HG03439 (cell line): ENCODE data around the gene PIK3C3.
"Not testable (repeated sequence)": the region's sequence is repeated elsewhere in the genome, so short reads cannot be mapped to it uniquely, and the experiment has no call there.

Experiments
- ATAC-seq: cut with Tn5 transposase; IDR thresholded peaks from one replicate; pipeline ENCODE4 v1.9.1; 2021; ENCODE audit warnings: mild to moderate bottlenecking, moderate library complexity; ENCODE audit not compliant: unreplicated experiment

PIK3C3 gene

DNA sequence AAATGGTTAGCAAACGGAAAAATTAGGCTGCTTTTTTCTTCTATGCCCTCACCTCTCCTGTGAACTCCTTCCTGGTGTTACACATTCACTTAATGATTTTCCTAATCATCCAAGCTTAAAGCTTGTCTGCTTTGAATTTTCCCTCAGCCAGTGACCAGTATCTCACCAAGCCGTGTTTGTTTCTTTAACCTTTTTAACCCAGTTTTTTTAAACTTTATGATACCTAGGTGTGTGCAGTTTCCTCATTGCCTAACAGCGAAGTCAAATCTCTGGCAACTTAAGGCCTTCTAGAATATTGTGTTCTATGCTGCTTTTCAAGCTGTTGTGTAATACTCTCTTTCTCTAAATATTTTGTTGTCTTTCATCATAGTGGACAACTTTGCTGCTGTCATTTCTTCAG is 113.0 kb downstream of the PIK3C3 start:
- no peak for ATAC-seq

- no peak for ATAC-seq
Measured at GRCh38 chr18:42069036-42069435, 114.0 kb downstream of the PIK3C3 start.

GRCh38 chr18:42072407-42072806 is 117.4 kb downstream of the PIK3C3 start:
- ATAC-seq, result no peak

DNA sequence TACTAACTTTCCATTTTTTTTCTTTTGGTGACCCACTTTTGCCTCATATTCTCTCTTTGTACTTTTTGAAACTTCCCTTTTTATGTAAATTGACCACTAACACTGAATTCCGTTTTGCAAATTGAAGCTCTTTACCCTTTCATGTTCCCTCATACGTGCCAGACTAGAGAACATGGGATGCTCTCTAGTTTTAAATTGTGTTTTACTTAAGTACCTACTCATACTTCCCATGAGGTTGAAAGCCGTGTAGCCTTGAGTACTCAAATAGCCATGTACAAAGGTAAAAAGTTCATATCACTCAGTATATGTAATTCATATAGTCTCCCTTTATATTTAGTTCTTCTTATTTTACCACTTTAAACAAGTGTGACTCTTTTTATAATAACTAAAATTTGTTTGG is 119.7 kb downstream of the PIK3C3 start:
- no peak for ATAC-seq

- ATAC-seq, result no peak
Measured at GRCh38 chr18:42078711-42079110, 123.7 kb downstream of the PIK3C3 start.

GRCh38 chr18:42080340-42080739 is 125.3 kb downstream of the PIK3C3 start:
- ATAC-seq, result no peak

GRCh38 chr18:42082415-42083234 is 127.6 kb downstream of the PIK3C3 start:
- ATAC-seq, result no peak

DNA sequence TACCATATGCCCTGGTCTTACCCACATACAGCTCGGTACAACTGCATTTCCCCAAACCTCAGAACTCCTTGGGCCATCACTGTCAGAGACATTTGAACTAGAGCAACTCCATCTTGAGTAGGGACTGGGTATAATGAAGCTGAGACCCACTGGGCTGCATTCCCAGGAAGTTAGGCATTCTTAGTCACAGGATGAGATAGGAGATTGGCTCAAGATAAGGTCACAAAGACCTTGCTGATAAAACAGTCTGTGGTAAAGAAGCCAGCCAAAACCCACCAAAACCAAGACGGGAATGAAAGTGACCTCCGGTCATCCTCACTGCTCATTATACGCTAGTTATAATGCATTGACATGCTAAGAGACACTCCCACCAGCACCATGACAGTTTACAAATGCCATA is 131.3 kb downstream of the PIK3C3 start:
- ATAC-seq, result no peak

- ATAC-seq, result no peak
Measured at GRCh38 chr18:42087235-42087634, 132.2 kb downstream of the PIK3C3 start.

DNA sequence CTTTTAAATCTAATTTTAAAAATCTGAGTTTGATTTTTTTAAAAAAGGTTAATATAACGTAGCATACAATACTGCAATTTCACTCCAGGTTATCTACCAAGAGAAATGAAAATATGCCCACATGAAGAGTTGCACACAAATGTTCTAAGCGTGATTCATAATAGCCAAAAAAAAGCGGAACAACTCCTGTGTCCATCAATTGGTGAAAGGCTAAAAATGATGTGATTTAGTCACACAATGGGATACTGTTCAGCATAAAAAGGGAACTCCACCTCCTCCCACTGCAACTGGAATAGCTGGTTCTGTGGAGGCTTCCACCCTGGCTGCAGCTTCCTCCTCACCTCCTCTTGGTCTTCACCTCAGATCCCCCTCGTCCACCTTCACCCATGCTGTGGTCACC is 132.8 kb downstream of the PIK3C3 start:
- no peak for ATAC-seq

DNA sequence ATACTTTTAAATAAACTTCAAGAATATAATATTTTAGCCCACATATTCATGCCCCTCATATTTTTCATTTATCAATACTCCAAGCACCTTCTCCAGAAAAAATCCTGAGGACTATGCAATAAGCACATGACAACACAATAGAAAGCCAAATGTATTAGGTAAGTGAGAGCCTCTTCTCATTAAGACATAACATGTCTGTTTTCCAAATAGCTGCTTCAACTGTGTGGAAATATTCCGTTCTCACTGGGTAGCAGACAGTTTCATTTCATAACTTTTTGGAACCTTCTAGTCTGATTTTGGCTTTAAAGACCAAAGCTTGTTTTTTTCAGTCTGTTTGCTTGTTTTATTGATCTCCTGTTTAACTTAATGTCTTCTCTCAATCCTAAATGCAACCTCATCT is 137.8 kb downstream of the PIK3C3 start:
- ATAC-seq, result no peak

GRCh38 chr18:42094875-42095274 is 139.8 kb downstream of the PIK3C3 start:
- ATAC-seq, result no peak

- ATAC-seq, result no peak
Measured at GRCh38 chr18:42095732-42096377, 140.8 kb downstream of the PIK3C3 start.

DNA sequence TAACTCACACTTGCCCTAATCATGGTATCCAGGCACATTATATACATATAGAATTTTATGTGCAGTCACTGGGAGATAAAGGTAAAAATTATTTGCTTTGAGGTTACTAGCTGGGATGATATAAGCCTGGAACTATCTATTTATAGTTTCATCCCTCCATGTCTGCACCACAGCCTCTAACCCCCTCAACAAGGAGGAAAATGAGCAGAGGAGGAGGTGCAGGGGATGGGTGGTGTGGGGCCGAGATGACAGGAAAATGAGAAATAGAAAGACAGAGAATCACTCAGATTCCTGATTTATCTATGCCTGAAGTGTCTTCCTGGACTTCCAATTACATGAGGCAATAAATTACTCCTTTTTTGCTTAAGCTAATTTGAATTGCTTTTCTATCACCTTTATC is 145.2 kb downstream of the PIK3C3 start:
- ATAC-seq, result no peak

DNA sequence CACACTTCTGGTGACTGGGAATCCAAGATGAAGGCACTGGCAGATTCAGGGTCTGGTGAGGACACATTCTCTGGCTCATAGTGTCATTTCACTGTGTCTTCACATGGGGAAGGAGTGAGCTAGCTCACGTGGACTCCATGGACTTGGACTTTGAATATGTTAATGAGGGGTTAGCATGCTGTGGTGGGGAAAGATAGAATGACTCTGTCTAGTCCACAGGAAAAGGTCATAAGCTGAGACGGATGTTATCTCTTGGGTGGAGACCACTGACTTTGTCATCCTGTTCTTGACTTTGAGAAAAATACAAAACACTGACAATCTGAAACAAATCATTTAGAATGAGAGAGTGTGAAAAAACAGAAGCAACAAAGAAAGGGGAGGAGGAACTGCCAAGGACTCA is 145.9 kb downstream of the PIK3C3 start:
- ATAC-seq, result no peak

- no peak for ATAC-seq
Measured at GRCh38 chr18:42105394-42105793, 150.4 kb downstream of the PIK3C3 start.

DNA sequence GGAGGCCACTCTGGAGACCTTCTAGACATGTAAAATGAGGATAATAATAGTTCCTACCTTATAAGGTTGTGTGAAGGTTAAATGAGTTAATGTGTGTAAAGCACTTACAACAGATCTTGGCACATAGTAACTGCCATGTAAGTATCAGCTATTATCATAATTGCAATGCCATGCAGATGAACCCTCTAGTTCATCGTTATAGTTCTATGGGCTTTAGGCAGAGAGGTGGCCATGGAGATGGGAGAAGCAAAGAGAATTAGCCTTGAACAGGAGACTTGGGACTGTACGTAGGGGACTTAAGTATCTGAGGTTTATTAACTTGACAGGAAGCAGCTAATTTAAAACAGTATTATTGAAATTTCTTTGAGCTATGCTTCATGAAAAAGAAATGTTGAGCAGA is 151.8 kb downstream of the PIK3C3 start:
- no peak for ATAC-seq

DNA sequence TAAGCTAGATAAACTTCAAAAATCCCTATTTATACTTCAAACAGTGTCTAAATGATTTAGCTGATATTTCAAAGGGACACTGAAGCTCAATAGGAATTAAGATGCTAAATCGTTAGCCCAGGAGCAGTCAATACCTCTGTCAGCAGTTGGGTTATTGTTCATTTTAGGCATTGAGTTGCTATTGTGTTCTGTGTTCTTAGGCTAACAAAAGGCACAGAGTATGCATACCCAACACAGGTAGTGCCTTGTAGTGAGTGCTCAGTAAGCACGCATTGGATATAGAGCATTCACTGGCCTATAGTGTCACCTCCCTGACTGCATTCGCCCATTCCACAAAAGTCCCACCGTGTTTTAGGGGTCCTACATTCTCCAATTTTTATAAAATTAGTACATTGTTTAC is 152.3 kb downstream of the PIK3C3 start:
- no peak for ATAC-seq

- no peak for ATAC-seq
Measured at GRCh38 chr18:42107691-42108450, 152.8 kb downstream of the PIK3C3 start.

- not testable (repeated sequence) for ATAC-seq
Measured at GRCh38 chr18:42112147-42112546, 157.1 kb downstream of the PIK3C3 start.

DNA sequence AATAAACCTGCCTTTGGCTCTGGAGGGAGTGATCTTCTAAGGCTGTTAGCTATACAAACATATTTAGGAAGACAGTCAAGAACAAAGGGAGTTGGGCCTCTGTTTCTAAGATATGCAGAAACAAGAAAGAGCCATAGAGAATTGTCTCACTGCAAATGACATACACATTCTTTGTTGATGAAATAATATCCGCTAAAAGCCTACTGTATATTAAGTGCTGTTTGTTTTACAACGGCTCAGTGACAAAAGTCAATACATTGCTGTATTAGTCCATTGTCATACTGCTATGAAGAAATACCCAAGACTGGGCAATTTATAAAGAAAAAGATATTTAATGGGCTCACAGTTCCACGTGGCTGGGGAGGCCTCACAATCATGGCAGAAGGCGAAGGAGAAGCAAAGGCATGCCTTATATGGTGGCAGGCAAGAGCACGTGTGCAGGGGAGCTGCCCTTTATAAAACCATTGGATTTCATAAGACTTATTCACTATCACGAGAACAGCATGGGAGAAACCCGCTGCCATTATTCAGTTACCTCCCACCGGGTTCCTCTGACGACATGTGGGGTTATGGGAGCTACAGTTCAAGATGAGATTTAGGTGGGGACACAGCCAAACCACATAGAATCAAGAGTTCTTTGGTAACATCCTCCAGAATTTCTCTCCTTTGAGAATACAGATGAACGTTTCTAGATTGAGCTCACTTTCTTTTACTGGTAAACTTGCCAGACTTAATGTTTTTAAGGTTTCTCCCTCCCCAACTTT is 157.8 kb downstream of the PIK3C3 start:
- ATAC-seq, result no peak
